D721Med (cell line): ENCODE results near the gene NECTIN2.
A peak's percentile ranks its signal among the peaks of the same experiment; 100 is the strongest.
"Not testable (repeated sequence)": the region's sequence is repeated elsewhere in the genome, so short reads cannot be mapped to it uniquely, and the experiment has no call there.

Experiments
- DNase-seq: peaks from one replicate; pipeline ENCODE4 v3.0.0; 2011; ENCODE audit warnings: low spot score; ENCODE audit not compliant: insufficient read length
- FAIRE-seq: peaks from 2 replicates; lab custom pipeline; 2011; peaks lifted over from hg19 to GRCh38; lab: Jason Lieb, UNC
- TF ChIP-seq, protein P1 (sequence below): IDR thresholded peaks from 2 replicates; pipeline ENCODE4 v1.5.1; 2012; ENCODE audit warnings: mild to moderate bottlenecking, control low read depth; ENCODE audit not compliant: insufficient read depth; ENCODE audit errors: missing control alignments

NECTIN2 gene

DNA sequence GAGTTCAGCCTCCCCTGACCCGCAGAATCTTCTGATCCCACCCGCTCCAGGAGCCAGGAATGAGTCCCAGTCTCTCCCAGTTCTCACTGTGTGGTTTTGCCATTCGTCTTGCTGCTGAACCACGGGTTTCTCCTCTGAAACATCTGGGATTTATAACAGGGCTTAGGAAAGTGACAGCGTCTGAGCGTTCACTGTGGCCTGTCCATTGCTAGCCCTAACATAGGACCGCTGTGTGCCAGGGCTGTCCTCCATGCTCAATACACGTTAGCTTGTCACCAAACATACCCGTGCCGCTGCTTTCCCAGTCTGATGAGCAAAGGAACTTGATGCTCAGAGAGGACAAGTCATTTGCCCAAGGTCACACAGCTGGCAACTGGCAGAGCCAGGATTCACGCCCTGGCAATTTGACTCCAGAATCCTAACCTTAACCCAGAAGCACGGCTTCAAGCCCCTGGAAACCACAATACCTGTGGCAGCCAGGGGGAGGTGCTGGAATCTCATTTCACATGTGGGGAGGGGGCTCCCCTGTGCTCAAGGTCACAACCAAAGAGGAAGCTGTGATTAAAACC is 58.4 kb downstream of the NECTIN2 start:
- no peak for FAIRE-seq
- DNase-seq = no peak
- TF ChIP-seq, protein P1, sequence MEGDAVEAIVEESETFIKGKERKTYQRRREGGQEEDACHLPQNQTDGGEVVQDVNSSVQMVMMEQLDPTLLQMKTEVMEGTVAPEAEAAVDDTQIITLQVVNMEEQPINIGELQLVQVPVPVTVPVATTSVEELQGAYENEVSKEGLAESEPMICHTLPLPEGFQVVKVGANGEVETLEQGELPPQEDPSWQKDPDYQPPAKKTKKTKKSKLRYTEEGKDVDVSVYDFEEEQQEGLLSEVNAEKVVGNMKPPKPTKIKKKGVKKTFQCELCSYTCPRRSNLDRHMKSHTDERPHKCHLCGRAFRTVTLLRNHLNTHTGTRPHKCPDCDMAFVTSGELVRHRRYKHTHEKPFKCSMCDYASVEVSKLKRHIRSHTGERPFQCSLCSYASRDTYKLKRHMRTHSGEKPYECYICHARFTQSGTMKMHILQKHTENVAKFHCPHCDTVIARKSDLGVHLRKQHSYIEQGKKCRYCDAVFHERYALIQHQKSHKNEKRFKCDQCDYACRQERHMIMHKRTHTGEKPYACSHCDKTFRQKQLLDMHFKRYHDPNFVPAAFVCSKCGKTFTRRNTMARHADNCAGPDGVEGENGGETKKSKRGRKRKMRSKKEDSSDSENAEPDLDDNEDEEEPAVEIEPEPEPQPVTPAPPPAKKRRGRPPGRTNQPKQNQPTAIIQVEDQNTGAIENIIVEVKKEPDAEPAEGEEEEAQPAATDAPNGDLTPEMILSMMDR = peak; percentile 28

DNA sequence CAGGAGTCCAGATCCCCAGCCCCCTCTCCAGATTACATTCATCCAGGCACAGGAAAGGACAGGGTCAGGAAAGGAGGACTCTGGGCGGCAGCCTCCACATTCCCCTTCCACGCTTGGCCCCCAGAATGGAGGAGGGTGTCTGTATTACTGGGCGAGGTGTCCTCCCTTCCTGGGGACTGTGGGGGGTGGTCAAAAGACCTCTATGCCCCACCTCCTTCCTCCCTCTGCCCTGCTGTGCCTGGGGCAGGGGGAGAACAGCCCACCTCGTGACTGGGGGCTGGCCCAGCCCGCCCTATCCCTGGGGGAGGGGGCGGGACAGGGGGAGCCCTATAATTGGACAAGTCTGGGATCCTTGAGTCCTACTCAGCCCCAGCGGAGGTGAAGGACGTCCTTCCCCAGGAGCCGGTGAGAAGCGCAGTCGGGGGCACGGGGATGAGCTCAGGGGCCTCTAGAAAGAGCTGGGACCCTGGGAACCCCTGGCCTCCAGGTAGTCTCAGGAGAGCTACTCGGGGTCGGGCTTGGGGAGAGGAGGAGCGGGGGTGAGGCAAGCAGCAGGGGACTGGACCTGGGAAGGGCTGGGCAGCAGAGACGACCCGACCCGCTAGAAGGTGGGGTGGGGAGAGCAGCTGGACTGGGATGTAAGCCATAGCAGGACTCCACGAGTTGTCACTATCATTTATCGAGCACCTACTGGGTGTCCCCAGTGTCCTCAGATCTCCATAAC is 59.5 kb downstream of the NECTIN2 start, which contains the start of gene APOE:
TSS of gene APOE (plus strand) at position 360 of the 724 bp plus-strand sequence. CDS start 829 bp downstream, outside the sequence.
- TF ChIP-seq, protein P1 = no peak
- DNase-seq = no peak
- no peak for FAIRE-seq

DNA sequence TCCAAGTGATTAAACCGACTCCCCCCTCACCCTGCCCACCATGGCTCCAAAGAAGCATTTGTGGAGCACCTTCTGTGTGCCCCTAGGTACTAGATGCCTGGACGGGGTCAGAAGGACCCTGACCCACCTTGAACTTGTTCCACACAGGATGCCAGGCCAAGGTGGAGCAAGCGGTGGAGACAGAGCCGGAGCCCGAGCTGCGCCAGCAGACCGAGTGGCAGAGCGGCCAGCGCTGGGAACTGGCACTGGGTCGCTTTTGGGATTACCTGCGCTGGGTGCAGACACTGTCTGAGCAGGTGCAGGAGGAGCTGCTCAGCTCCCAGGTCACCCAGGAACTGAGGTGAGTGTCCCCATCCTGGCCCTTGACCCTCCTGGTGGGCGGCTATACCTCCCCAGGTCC is 61.5 kb downstream of the NECTIN2 start:
- no peak for FAIRE-seq
- TF ChIP-seq, protein P1 = no peak

DNA sequence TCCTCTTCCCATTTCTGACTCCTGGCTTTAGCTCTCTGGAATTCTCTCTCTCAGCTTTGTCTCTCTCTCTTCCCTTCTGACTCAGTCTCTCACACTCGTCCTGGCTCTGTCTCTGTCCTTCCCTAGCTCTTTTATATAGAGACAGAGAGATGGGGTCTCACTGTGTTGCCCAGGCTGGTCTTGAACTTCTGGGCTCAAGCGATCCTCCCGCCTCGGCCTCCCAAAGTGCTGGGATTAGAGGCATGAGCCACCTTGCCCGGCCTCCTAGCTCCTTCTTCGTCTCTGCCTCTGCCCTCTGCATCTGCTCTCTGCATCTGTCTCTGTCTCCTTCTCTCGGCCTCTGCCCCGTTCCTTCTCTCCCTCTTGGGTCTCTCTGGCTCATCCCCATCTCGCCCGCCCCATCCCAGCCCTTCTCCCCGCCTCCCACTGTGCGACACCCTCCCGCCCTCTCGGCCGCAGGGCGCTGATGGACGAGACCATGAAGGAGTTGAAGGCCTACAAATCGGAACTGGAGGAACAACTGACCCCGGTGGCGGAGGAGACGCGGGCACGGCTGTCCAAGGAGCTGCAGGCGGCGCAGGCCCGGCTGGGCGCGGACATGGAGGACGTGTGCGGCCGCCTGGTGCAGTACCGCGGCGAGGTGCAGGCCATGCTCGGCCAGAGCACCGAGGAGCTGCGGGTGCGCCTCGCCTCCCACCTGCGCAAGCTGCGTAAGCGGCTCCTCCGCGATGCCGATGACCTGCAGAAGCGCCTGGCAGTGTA is 62.2 kb downstream of the NECTIN2 start:
- no peak for FAIRE-seq
- no peak for DNase-seq
- TF ChIP-seq, protein P1 = no peak

More for the DNA sequence above, 61.5 kb downstream of the NECTIN2 start:
- no peak for DNase-seq

DNA sequence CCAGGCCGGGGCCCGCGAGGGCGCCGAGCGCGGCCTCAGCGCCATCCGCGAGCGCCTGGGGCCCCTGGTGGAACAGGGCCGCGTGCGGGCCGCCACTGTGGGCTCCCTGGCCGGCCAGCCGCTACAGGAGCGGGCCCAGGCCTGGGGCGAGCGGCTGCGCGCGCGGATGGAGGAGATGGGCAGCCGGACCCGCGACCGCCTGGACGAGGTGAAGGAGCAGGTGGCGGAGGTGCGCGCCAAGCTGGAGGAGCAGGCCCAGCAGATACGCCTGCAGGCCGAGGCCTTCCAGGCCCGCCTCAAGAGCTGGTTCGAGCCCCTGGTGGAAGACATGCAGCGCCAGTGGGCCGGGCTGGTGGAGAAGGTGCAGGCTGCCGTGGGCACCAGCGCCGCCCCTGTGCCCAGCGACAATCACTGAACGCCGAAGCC is 62.8 kb downstream of the NECTIN2 start:
- no peak for FAIRE-seq
- DNase-seq = no peak
- TF ChIP-seq, protein P1 = no peak

DNA sequence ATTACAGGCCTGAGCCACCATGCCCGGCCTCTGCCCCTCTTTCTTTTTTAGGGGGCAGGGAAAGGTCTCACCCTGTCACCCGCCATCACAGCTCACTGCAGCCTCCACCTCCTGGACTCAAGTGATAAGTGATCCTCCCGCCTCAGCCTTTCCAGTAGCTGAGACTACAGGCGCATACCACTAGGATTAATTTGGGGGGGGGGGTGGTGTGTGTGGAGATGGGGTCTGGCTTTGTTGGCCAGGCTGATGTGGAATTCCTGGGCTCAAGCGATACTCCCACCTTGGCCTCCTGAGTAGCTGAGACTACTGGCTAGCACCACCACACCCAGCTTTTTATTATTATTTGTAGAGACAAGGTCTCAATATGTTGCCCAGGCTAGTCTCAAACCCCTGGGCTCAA is 63.7 kb downstream of the NECTIN2 start:
- FAIRE-seq = no peak
- TF ChIP-seq, protein P1 = no peak

DNA sequence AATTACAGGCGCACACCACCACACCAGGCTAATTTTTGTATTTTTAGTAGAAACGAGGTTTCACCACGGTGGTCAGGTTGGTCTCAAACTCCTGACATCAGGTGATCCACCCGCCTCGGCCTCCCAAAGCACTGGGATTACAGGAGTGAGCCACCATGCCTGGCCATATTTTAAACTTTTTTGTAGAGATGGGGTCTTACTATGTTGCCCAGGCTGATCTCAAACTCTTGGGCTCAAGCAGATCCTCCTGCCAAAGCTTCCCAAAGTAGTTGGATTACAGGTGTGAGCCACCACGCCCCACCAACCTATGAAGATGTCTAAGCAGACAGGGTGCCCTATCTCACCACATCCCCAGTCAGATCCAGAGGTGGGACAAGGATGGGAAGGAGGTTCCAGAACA is 65.8 kb downstream of the NECTIN2 start:
- not testable (repeated sequence) for FAIRE-seq, DNase-seq

More for the DNA sequence above, 63.7 kb downstream of the NECTIN2 start:
- DNase-seq = no peak
